ENCODE measurements around the gene EFNA1.

Gene EFNA1

GRCh38 chr1:155127105-155127966 is at the start of gene EFNA1:
Gene EFNA1, plus strand, starts transcription at chr1:155127876. Its CDS starts 102 bp downstream, at chr1:155127978.
- DNase-seq (ENCODE audit: low read depth, low spot score) = peak; percentile 78

- DNase-seq (ENCODE audit: low read depth, low spot score) = peak; percentile 81
These were observed 49.0 kb upstream of the EFNA1 start, which contains the start of gene EFNA3 for GRCh38 chr1:155078469-155079209. Gene EFNA3, plus strand, starts transcription at chr1:155078837. Its CDS starts 105 bp downstream, at chr1:155078942.

- DNase-seq (ENCODE audit: low read depth, low spot score) = no peak
These were observed 48.5 kb upstream of the EFNA1 start for GRCh38 chr1:155079210-155079486.

- no peak for DNase-seq (ENCODE audit: low read depth, low spot score)
These were observed 48.0 kb upstream of the EFNA1 start for GRCh38 chr1:155079487-155080311.

- DNase-seq (ENCODE audit: low read depth, low spot score) = no peak
These were observed 47.1 kb upstream of the EFNA1 start for GRCh38 chr1:155080312-155081228.

GRCh38 chr1:155081472-155082300 is 46.0 kb upstream of the EFNA1 start:
- DNase-seq (ENCODE audit: low read depth, low spot score) = no peak

GRCh38 chr1:155082301-155083051 is 45.2 kb upstream of the EFNA1 start:
- no peak for DNase-seq (ENCODE audit: low read depth, low spot score)

GRCh38 chr1:155083052-155083541 is 44.6 kb upstream of the EFNA1 start:
- no peak for DNase-seq (ENCODE audit: low read depth, low spot score)

GRCh38 chr1:155083865-155084721 is 43.6 kb upstream of the EFNA1 start:
- DNase-seq (ENCODE audit: low read depth, low spot score) = peak; percentile 50

- DNase-seq (ENCODE audit: low read depth, low spot score) = peak; percentile 98
These were observed 42.8 kb upstream of the EFNA1 start for GRCh38 chr1:155084722-155085503.

GRCh38 chr1:155085504-155086127 is 42.1 kb upstream of the EFNA1 start:
- peak; percentile 49 for DNase-seq (ENCODE audit: low read depth, low spot score)

- peak; percentile 75 for DNase-seq (ENCODE audit: low read depth, low spot score)
These were observed 41.4 kb upstream of the EFNA1 start for GRCh38 chr1:155086128-155086741.

- no peak for DNase-seq (ENCODE audit: low read depth, low spot score)
These were observed 40.7 kb upstream of the EFNA1 start for GRCh38 chr1:155086856-155087535.

- DNase-seq (ENCODE audit: low read depth, low spot score) = peak; percentile 88
These were observed 36.3 kb upstream of the EFNA1 start for GRCh38 chr1:155091071-155092051.

- DNase-seq (ENCODE audit: low read depth, low spot score) = no peak
These were observed 35.5 kb upstream of the EFNA1 start for GRCh38 chr1:155092131-155092530.
